LNCAP (cell line): ENCODE measurements around the gene EIF3F.

Experiments used
- CTCF ChIP-seq: fragments of 450-650 bp; IDR thresholded peaks from 2 replicates; pipeline ENCODE4 v1.5.1; 2017; ENCODE audit warnings: mild to moderate bottlenecking

The EIF3F gene

GRCh38 chr11:8033305-8034105 is 46.4 kb downstream of the EIF3F start:
- TF ChIP-seq CTCF, result peak; percentile 93

- no peak for TF ChIP-seq CTCF
Observed at GRCh38 chr11:8034106-8034585, 47.0 kb downstream of the EIF3F start.

- TF ChIP-seq CTCF, result no peak
Observed at GRCh38 chr11:8034604-8035190, 47.6 kb downstream of the EIF3F start.

GRCh38 chr11:8035200-8035855 is 48.2 kb downstream of the EIF3F start:
- no peak for TF ChIP-seq CTCF

- no peak for TF ChIP-seq CTCF
Observed at GRCh38 chr11:8036002-8036802, 49.1 kb downstream of the EIF3F start.

- TF ChIP-seq CTCF, result no peak
Observed at GRCh38 chr11:8036986-8037385, 49.8 kb downstream of the EIF3F start.

GRCh38 chr11:8038393-8038792 is 51.3 kb downstream of the EIF3F start:
- no peak for TF ChIP-seq CTCF
